ENCODE measurements around the gene IL24.
"Not testable (repeated sequence)": the region's sequence is repeated elsewhere in the genome, so short reads cannot be mapped to it uniquely, and the experiment has no call there.

The IL24 gene

DNA sequence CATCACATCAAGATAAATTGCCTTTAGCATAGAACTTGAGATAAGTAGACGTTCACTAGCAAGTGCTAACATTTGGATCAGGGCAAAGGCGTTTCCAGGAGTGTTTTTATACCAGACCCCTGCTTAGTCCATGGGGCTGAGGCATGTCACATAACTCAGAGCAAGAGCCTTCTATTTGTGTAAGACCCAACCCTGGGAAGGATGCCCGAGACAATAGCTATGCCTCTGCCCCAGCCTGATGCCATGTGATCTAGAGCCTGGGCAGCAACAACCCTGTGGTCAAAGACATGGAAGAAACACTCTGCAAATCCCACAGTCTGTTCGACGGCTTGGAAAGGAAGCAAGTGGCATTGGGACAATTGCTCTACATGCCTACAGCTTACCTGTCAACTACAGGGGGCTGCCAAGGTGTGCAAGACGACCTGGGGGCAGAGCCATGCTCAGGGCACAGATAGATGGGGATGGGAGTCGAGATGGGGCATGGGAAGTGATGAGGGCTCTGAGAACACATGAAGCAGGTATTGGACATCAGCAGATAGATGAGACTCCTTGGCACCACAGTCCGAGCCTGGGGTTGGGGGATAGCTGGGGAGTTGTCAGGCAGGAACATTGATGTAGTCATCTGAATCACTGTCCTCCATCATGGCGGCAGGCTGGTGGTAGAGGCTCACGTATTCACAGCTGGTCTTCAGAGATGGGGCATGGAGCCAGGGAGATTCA, 7.3 kb downstream of the IL24 start:
- no peak for DNase-seq (ENCODE audit: low spot score)

DNA sequence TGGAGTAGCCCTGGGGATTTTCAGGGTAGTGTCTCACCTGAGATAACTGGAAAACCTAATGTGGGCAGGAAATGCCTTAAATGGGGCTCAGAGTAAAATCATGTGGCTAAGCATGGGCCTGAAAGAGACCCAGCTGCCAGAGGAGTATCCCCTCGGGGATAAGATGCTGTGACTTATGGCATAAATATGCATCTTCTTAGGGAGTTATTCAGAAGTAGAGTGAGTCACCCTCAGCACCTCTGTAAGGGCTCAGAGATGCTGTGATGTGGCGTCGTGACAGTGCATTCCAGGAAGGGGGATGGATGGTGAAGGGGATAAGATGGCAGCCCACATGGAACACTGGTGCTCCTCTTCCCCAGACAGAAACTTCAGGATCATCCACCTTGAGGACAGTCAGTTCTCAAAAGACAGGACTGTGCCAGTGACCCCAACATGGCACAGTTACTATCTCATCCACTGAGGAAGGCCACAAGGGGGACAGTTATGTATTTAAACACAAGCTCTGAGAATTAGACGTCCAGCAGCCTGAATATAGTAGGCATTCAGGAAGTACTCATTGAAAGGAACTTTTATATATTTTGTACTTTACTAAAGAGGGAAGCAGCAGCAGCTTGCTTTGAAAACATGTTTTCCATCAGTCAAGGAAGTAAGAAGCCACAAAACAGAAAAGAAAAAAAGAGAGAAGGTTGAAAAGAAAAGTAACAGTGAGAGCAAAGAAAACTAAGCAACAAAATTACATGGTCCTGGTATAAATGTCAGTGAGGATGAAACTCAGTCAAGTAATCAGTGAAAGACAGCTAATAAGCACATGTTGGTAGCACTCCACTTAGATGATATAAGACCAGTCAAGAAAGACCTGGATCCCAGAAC, 8.3 kb downstream of the IL24 start:
- DNase-seq (ENCODE audit: low spot score): peak; percentile 86

DNA sequence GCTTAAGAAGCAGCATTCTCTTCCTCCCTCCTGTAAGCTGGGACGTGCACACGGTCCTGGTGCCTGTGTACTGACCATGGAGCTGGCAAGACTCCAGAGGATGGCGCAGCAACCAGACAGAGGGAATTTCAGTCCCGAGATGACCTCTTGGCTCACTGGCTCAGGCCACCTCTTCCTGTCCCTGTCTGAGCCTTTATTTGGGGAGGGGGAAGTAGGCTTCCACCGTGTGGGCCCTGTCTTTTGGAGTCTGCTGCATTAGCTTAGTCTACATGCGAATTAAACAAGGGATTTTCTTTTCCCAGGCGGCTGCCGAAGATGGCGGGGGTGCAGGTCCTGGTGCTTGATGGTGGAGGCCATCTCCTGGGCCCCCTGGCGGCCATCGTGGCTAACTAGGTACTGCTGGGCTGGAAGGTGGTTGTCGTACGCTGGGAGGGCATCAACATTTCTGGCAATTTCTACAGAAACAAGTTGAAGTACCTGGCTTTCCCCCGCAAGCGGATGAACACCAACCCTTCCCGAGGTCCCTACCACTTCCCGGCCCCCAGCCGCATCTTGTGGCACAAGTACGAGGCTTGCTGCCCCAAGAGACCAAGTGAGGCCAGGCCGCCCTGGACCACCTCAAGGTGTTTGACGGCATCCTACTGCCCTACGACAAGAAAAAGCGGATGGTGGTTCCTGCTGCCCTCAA, 10.2 kb downstream of the IL24 start:
- no peak for DNase-seq (ENCODE audit: low spot score)

DNA sequence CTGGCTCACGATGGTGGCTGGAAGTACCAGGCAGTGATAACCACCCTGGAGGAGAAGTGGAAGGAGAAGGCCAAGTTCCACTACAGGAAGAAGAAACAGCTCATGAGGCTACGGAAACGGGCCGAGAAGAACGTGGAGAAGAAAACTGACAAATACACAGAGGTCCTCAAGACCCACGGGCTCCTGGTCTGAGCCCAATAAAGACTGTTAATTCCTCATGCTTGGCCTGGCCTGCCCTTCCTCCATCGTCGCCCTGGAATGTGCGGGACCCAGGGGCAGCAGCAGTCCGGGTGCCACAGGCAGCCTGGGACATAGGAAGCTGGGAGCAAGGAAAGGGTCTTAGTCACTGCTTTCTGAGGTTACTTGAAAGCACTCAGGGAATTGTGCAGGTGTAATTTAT, 10.8 kb downstream of the IL24 start:
- DNase-seq (ENCODE audit: low spot score): no peak

DNA sequence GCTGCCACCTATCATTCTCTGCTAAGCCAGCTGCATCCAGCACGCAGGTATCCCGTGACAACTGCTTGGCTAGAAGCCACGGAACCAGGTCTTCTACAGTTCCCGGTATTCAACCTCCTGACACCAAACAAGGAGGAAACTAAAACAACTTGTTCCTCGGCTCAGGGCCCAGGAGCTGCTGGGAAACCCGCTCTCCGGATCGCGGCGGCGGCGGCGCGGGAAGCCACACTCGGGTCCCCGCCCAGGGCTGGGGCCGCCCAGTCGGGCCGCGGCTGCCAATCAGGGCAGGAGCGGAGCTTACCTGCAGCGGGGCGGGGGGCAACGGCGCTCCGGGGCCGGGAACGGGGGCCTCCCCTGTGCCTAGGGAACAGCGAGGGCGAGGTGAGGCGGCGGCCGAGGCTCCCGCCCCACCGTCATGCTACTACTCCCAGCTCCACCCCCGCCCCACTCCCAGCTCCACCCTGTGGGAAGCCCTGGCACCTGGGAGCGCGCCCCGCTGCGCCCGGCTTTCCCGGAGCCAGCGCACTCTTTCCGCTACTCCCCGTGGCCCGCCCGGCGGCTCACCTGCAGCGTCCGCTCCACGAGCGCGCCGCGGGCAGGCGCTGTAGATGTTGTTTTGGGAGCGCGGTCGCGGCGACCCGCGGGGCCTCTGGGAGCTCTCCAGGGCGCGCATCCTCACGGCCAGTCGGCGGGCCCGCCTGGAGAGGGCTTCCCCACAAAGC, 12.1 kb downstream of the IL24 start:
- DNase-seq (ENCODE audit: low spot score): peak; percentile 48

DNA sequence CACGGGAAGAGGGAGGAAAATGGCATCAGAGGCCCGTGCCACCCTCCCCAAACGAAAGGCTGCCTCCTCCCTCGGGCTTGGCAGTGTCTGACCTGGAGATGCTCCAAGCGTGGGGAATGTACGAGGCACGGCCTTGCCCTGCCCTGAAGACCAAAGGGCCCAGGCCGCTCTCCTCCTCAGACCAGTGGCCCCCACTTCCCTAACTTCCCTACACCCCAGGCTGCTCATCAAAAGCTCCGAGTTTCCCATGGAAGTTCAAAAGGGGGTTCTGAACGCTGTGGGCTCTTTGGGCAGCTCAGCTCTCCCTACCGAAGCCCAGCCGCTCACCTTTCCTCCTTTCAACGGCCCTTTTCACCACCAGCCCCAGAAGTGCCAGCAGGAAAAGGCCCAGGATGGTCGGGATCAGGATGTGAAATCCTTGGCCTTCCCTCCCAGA, 12.7 kb downstream of the IL24 start:
- DNase-seq (ENCODE audit: low spot score): no peak

DNA sequence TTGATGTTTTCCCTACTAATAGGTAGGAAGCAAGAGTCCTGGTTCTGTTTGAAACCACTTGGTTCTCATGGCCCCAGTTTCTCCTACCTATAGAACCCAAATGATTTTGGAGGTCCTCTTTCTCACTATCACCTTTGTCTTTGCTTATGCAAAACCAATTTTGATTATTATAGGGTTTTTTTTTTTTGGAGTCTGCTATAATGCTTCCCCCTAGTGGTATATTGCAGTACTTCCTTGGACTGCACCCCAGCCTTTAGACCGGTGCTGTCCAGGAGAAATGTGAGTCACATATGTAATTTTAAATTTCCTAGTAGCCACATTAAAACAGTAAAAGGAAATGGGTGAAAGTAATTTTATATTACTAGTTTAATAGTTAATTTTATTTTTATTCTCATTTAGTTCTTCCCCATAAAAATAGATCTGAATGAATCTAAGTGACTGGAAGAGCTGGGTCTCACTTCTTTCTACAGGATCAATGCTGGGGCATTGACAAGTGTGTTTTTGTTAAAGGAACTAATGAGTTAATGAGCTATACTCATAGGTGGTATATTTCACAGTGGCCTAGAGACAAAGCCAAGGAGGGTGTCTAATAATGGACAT, 13.9 kb downstream of the IL24 start:
- DNase-seq (ENCODE audit: low spot score): peak; percentile 85

DNA sequence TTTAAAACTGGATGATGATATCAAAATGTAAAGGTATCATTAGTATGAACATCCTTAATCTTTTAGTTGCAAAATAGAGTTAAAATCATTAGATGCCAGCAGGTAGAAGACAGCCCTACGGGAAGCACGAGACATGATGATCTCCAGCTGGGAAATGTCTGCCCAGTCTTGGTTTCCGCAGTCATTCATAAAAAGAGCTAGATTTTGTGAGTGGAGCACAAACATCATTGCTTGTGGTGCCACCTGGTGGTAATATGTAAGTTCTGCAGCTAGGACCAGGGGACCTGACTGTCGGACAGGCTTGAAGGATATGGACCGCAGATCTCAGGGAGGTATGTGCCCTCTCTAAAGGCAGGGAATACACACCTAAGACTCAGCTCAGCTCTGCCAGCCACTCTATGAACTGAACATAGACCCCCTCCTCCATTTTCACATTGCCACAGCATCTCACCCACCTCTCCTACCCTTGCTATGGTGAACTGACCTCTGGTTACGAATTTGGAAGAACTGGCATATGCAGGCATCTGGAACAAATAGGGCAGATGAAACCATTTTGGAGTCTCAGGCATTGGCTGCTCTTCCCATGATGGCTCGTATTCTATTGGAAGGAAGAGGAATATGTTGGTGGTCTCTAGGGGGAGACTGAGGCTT, 15.3 kb downstream of the IL24 start:
- DNase-seq (ENCODE audit: low spot score): peak; percentile 88

DNA sequence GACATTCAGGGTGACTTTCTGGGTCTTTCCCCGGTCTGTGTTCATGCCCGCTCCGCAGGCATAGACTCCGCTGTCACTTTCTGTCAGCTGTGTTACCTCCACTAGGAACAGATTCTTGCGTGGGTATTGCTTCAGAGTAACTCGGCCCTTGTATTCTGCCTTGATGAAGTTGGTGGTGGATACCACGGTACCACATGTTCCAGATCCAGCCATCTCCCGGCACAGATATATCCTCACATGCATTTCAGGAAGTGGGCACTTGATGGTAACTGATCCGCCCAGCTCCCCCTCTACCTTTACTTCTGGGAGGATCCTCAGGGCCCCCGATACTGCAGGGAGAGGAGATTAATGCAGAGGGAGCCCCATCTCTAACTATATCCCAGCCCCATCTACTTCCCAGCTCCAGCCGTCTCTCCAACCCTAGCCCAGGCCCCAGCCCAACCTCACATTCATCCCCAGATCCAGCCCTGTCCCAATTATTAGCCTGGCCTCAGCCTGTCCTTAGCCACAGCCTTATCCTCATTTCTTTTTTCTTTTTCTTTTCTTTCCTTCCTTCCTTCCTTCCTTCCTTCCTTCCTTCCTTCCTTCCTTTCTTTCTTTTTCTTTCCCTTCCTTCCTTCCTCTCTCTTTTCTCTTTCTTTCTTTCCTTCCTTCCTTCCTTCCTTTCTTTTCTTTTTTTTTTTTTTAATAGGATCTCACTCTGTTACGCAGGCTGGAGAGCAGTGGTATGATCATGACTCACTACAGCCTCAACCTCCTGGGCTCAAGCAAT, 16.7 kb downstream of the IL24 start:
- DNase-seq (ENCODE audit: low spot score): no peak

DNA sequence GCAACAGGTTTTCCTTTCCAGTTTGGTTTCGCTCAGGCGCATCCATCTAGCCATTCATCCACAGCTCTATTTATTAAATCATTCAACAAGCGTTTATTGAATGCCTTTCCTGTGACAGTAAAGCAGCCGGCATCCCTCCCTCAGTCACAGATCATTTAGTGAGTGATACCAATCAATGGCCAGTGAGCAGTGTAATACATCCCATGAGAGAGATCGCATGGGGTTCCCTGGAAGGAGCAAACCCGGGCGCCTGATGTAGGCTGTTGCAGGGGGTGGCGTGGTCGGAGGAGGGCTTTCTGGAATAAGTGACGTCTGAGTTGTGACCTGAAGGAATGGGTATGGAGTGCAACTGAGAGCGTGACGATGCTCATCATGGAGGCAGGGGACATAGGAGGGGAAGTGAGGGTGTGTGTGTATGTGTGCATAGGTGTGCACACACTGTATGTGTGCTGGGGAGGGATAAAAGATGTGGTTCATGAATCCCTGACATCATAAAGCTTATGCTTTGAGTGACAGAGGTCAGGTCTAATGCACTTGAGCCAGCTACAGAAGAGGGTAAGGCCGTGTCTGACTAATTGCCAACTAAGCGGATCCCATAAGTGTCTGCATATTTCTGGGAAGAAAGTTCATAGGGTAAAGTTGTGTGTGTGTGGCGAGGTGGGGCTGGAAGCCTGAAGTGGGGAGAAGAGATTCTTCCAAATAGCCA, 17.9 kb downstream of the IL24 start:
- no peak for DNase-seq (ENCODE audit: low spot score)

DNA sequence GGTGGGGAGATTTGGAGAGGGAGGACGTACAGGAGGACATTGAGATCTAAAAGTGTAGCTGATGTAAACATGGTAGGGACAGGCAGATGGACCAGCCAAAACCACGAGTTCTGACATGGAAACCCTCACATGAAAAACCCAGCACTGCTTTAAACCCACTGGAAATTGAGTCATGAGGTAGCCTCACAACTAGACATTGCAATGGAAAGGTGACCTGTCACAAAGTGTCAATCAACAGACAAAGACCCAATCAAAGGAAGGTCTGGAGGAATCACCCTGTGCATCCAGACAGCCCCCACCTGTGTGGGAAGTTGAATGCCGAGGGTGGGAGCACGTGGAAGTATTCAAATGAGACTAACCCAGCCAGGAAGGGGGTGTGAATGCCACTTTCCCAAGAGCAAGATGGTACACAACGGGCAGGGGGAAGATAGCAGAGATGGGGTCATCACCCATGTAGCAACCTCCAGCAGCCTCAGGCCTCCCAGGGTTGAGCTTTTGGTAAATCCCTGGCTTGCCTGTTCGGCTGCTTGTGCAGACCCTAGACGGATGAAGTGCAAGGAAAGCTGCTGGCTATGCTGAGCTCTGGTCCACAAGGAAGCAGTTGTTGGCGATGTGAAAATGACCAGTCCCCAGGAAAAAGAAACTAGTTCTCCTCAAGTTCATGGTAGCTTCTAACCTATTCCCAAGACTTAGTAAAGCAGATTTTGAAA, 18.9 kb downstream of the IL24 start:
- DNase-seq (ENCODE audit: low spot score): no peak

DNA sequence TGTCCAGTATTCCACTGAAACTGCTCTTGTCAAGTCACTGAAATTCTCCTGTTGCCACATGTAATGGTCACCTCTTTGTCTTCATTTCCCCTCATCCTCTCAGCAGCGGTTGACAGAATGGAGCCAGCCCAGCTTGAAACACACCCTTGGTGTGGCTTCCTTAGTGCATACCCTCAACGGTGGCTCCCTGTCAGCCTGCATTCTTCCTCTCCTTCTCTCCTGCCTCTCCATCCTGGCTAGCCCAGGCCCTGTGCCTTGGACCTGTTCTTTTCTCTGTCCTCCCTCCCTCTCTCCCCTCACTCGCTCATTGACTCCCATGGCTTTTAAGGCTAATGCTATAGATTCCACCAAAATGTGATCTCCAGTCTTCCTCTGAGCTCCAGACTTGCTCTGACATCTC, 20.8 kb downstream of the IL24 start:
- DNase-seq (ENCODE audit: low spot score): no peak

DNA sequence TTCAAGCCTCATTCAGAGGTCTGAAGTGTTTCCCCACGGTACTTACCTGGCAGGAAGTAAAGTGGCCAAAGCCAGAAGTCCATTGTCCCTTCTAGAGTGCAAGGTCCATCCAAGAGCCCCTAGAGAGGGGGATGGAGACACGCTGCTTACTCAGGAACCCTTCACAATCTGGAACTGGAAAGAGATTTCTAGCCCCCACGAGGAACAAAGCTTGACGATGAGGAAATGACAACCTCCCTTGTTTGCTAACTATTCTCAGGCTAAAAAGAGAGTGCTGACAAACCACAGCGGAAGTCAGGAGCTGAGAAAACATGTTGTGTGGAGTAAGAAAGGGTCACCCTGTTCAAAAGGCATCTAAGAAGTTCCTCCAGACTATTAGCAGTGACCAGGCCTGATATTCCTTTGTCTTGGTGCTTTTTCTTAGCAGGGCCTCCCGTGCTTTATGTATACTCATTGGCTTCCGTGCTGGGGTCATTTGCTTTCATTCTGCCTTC, 24.6 kb downstream of the IL24 start, which contains the start of gene FCMR:
Gene FCMR (minus strand): TSS at position 170 of the 494 bp plus-strand sequence. CDS start 87 bp downstream, at position 83.
- DNase-seq (ENCODE audit: low spot score): no peak

DNA sequence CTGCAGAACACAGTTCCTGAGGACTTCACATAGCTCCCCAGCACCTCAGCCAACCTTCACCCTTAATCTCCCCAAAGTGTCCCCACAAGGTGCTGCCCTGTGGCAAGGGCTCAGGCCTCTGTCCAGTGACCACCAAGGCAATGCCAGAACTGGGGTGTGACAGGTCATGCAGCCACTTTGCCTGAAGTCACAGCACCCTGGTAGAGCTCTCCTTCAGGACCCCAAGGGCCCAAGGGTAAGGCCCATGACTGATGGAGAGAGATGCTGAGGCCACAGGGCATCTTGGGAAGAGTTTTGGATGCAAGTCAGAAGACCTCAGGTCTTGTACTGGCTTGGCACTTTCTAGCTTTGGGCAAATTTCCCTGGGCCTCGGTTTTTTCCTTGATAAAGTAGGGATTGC, 25.3 kb downstream of the IL24 start:
- DNase-seq (ENCODE audit: low spot score): no peak

DNA sequence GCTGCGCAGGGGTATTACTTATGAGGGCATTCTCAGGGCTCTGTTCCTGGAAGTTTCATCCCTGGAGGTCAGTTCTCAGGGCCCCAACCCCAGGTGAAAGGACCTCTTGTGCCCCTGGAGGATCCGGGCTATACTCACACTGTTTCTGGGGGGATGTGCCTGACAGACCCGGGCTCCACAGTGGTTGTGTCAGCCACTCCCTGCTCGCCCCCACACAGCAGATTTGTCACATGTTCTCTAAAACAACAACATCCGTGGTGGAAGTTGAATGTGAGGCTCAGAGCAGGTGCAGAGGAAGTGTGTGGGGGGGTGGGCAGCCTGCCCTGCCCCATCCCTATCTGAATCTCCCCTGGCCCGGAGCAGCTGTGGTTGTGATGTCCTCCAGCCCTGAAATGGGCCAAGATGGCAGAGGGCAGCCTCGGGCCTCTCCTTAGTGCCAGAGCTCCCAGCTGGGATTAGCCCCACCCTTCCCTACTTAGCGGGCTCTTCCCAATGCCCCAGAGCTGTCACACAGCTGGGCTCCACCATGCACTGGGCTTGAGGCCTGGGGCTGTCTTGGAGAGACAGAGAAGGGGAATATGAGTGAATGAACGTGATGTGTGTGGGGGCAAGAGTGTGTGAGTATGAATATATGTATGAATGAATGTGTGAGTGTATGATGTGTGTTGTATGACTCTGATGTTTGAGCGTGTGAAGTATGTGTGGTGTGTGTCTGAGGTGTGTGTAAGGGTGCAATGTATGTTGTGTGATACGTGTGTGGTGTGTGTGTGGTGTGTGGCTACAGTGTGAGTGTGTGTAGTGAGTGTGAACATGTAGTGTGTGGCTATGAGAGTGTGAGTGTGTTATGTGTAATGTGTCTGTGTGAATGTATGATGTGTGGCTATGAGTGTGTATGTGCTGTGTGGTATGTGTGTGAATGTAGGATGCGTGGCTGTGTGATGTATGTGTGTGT, 26.0 kb downstream of the IL24 start:
- DNase-seq (ENCODE audit: low spot score): no peak

DNA sequence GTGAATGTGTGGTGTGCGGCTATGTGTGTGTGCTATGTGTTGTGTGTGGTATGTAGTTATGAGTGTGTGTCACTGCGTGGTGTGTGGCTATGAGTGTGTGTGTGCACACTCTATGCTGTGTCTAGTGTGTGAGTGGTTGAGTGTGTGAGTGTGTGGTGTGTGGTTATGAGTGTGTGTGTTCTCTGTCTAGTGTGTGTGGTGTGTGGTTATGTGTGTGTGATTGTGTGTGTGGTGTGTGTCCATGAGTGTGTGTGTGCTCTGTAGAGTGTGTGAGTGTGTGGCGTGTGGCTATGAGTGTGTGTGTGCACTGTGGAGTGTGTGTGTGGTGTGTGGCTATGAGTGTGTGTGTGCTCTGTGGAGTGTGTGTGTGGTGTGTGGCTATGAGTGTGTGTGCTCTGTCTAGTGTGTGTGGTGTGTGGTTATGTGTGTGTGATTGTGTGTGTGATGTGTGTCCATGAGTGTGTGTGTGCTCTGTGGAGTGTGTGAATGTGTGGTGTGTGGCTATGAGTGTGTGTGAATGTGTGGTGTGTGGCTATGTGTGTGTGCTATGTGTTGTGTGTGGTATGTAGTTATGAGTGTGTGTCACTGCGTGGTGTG, 26.8 kb downstream of the IL24 start:
- not testable (repeated sequence) for DNase-seq (ENCODE audit: low spot score)

DNA sequence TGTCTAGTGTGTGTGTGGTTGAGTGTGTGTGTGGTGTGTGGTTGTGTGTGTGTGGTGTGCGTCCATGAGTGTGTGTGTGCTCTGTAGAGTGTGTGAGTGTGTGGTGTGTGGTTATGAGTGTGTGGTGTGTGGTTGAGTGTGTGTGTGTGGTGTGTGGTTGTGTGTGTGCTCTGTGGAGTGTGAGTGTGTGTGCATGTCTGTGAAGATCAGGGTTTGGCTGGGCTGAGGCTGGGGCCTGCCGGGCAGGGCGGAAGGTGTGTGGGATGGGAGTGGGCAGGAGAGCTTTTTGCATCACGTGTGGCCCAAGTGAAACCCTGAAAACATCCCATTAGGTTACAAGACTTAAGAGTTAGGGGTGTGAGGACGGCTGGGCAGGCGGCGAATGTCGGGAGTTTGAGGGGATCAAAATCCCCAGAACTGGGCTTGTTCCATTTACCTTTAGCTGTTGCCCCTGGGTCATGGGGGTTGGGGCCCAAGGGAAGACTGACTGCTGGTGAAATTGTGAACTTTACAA, 27.4 kb downstream of the IL24 start:
- no peak for DNase-seq (ENCODE audit: low spot score)
